ENCODE measurements around the gene LRRC51. TPM values are rescaled to one million over a fixed set of nuclear protein-coding genes. Genes with fewer than 3 reads are reported as not detected.

The LRRC51 gene
- total and polyA plus RNA-seq, 2 of the 8 experiments (the other 6 are each of a cell fraction or from before 2014, with no cell fraction given): 7.7 to 7.9 TPM

- Histone ChIP-seq H4K8ac (ENCODE audit: extremely low read depth, insufficient read depth, low read length) (no peak overlapping the region), H3K14ac (ENCODE audit: insufficient read length) (no peak overlapping the region), H3K9ac (replicated peaks in 1 of 4; ENCODE audit: extremely low read depth in 1 of 4, low read depth in 3 of 4, low read length in 3 of 4) (no peak overlapping the region), H3K27me3 (replicated peaks in 1 of 4; ENCODE audit: control insufficient read depth in 3 of 4, extremely low read depth in 1 of 4, insufficient read depth in 3 of 4, low read length in 3 of 4) (no peaks in the 10 kb centered on the region; a peak in 2 of 7 replicates), H2BK20ac (ENCODE audit: low read length) (no peak overlapping the region), H4K20me1 (replicated peaks in 1 of 2; ENCODE audit: control insufficient read depth in 1 of 2, insufficient read depth in 2 of 2, low read length in 2 of 2) (no peaks in the 10 kb centered on the region), H2AFZ (ENCODE audit: low read length) (no peak overlapping the region), H2AK5ac (ENCODE audit: low read depth, low read length) (no peak overlapping the region), H3K23ac (ENCODE audit: insufficient read length) (no peak overlapping the region), H3K9me3 (ENCODE audit: insufficient read depth in 2 of 2, low read depth in 1 of 2, low read length in 1 of 2) (peaks cover 14 to 16% of the 10 kb centered on the region in 2 experiments), H2BK120ac (replicated peaks; ENCODE audit: low read depth, low read length) (no peak overlapping the region), H3K4ac (replicated peaks; ENCODE audit: insufficient read length, low read depth, low read length) (no peak overlapping the region), H3K36me3 (ENCODE audit: control insufficient read depth in 2 of 4, insufficient read depth in 4 of 4, low read length in 3 of 4) (no peaks in the 10 kb centered on the region), H2BK15ac (ENCODE audit: low read length) (no peak overlapping the region), H3K27ac (ENCODE audit: low read depth, low read length) (no peak overlapping the region), H3K56ac (replicated peaks; ENCODE audit: insufficient read length, low read depth, low read length) (no peak overlapping the region), H3K23me2 (ENCODE audit: low read depth, low read length) (no peaks in the 10 kb centered on the region; the same call in 1 of the 2 replicates), H4K91ac (replicated peaks; ENCODE audit: insufficient read length, low read length) (no peak overlapping the region), H2BK12ac (ENCODE audit: low read depth, low read length) (no peak overlapping the region), H3K79me2 (ENCODE audit: control insufficient read depth in 1 of 2, insufficient read depth in 2 of 2, low read length in 2 of 2) (no peaks in the 10 kb centered on the region), H3K4me3 (ENCODE audit: extremely low read depth in 1 of 4, insufficient read depth in 2 of 4, low read depth in 3 of 4, low read length in 4 of 4) (no peak overlapping the region), H3K4me1 (replicated peaks in 1 of 4; ENCODE audit: control insufficient read depth in 3 of 4, insufficient read depth in 4 of 4, low read length in 3 of 4) (no peaks in the 10 kb centered on the region), H3K4me2 (ENCODE audit: insufficient read depth in 1 of 2, low read depth in 2 of 2, low read length in 2 of 2) (no peak overlapping the region), H3K79me1 (ENCODE audit: low read depth, low read length) (no peaks in the 10 kb centered on the region), H2BK5ac (ENCODE audit: low read depth, low read length) (no peak overlapping the region), H4K5ac (ENCODE audit: insufficient read length, low read depth, low read length) (no peak overlapping the region), H3K18ac (ENCODE audit: extremely low read depth, low read length) (no peak overlapping the region)
- DNase-seq (ENCODE audit: low read depth in 1 of 2, low spot score in 2 of 2): no peak
- ChIA-PET POLR2A (ENCODE audit: partially characterized antibody) (interaction anchor here (0.6 kb wide), 1 partner anchor 19 kb away, joined by 3 read pairs; no protein-coding TSS in a partner anchor), CTCF (ENCODE audit: partially characterized antibody) (interaction anchor here (1.0 to 3.7 kb wide), 3 partner anchors 15 to 54 kb away, joined by 3 to 12 read pairs (median 5); no protein-coding TSS in a partner anchor)
- FAIRE-seq: no peak
- WGBS, 2 experiments (ENCODE audit: extremely low coverage in 1 of 2, insufficient coverage in 1 of 2, insufficient read length in 1 of 2, insufficient replicate concordance in 2 of 2, low coverage in 1 of 2, low lambda C conversion rate in 2 of 2, missing lambda C conversion rate in 1 of 2): 74% methylated on average over 3 of the region's 3 CpGs; no CpG with 5 or more reads in 1 of the 2 experiments
- no peak for TF ChIP-seq KDM1A (IDR thresholded peaks at IDR 0.05; ENCODE audit: borderline replicate concordance, low read length)
- TF ChIP-seq YY1 (IDR thresholded peaks at IDR 0.05; ENCODE audit: low read depth, low read length): no peak
- no peak for TF ChIP-seq SRF (IDR thresholded peaks at IDR 0.05; ENCODE audit: low read depth, low read length)
- no peak for TF ChIP-seq TCF12 (IDR thresholded peaks at IDR 0.05; ENCODE audit: low read depth, low read length)
- TF ChIP-seq EZH2 (IDR thresholded peaks at IDR 0.05; ENCODE audit: low read depth, low read length, severe bottlenecking): no peak
- TF ChIP-seq FOSL1 (IDR thresholded peaks at IDR 0.05; ENCODE audit: insufficient read depth, low read depth, low read length): no peak
- TF ChIP-seq KDM5A (IDR thresholded peaks at IDR 0.05; ENCODE audit: low read length): no peak
Measured at GRCh38 chr11:72129381-72129780, 48.7 kb downstream of the LRRC51 start.
